NCI-H526 (cell line): ENCODE data around the gene HNRNPA1L2.
A peak's percentile ranks its signal among the peaks of the same experiment; 100 is the strongest.
"Not testable (repeated sequence)": the region's sequence is repeated elsewhere in the genome, so short reads cannot be mapped to it uniquely, and the experiment has no call there.

ENCODE experiments used
- DNase-seq, 2 experiments: peaks; one replicate each; lab custom pipeline; 2025; lab: John Stamatoyannopoulos, UW

The HNRNPA1L2 gene

GRCh38 chr13:52642131-52642530, at the start of gene HNRNPA1L2:
Gene HNRNPA1L2 (plus strand): TSS chr13:52642431. CDS start chr13:52642493, 62 bp downstream.
- no peak for DNase-seq

DNA sequence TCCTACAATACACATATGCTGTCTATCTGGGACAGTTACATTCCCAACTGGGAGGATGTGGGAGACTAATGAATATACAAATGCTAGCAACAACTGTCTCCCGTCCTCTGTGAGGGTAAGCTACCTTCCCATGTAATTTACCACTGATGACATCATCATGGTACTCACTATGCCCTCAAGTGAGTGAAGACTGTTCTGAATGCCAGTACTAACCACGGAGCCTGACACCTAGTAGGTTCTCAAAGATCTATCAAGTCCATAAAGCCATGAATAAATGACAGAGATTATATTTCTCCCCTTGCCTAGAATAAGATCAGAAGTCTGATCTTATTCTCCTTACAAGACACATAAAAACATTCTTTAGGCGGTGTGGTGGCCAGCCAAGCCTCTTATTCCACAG, 49.1 kb upstream of the HNRNPA1L2 start:
- DNase-seq = peak; percentile 28 to 53

- DNase-seq = not testable (repeated sequence)
These were observed 48.4 kb upstream of the HNRNPA1L2 start for GRCh38 chr13:52593812-52594211.

DNA sequence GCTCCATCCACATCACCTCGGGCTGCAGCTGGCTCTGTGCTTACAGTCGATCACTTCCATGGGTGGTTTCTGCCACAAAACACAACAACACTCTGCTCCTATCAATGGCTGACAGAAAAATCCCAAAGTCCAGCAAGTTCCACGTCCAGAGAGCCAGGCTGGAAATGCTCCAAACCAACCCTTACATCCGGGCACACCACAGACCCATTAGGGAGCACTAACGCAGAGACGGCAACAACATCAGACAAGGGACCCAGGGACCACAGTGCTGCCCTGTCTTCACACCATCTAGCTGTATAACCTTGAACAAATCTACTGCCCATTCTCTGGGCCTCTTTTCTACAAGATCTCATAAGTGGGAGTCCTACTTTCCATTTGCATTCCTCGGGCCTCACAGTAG, 47.9 kb upstream of the HNRNPA1L2 start:
- DNase-seq = not testable (repeated sequence)

GRCh38 chr13:52597676-52598075, 44.6 kb upstream of the HNRNPA1L2 start:
- no peak for DNase-seq

GRCh38 chr13:52599037-52599847, 43.0 kb upstream of the HNRNPA1L2 start:
- DNase-seq = peak; percentile 48 to 82

- DNase-seq = peak; percentile 48 to 82
These were observed 42.2 kb upstream of the HNRNPA1L2 start for GRCh38 chr13:52599848-52600603.

DNA sequence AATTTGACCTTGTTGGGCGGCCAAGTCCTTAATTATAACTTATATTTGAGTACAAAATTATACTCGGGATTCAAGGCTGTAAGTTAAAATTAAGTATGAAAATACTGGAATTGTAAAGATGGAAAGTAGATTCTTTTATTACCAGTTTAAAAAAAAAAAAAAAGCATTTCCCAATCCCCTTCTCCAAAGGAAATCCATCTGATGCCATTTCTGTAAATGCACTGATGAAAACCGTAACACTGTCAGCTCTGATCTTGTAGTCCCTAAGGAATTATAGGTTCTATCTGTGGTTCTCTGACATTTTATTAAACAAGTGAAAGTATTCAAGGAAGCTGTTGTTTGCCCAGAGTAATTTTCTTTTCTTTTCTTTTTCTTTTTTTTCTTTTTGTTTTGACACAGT, 41.6 kb upstream of the HNRNPA1L2 start:
- DNase-seq = peak in 1 of 2 experiments; percentile 55

- not testable (repeated sequence) for DNase-seq
These were observed 38.9 kb upstream of the HNRNPA1L2 start for GRCh38 chr13:52603316-52603715.

DNA sequence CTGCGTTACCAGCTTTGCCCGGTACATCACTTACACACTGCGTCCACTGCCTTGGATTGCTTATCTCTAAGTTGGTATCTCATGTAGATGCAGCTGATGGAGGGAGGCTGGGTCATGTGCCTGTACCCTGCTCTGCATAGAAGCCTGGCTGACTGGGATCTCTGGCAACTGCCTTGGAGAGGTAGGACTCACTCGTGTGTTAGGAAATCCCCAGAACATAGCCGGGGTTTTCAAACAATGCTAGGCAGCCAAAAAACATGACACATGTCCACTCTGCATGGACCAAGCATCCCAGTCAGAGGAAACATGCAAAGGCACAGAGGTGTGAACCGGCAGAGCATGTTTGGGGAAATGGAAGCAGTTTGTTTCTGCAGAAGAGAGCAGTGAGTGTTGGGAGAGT, 36.1 kb upstream of the HNRNPA1L2 start:
- not testable (repeated sequence) for DNase-seq

- not testable (repeated sequence) for DNase-seq
These were observed 35.4 kb upstream of the HNRNPA1L2 start for GRCh38 chr13:52606795-52607194.

DNA sequence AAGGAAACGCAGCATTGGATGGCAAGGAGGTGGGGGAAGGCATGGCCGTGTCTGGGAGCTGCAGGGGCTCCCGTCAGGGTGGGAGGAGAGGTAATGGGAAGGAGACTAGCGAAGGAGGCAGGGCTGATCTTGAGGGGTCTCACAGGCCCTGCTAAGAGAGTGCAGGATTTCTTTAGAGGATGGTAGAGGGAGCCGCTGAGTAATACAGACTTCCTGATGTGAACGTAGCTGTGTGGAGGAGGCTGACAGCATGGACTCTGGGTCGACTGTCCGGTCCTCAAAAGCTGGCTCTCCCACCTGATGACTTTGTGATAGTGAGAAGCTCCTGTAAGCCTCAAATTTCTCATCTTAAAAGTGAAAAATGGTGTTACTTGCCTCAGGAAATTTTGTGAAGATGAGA, 34.0 kb upstream of the HNRNPA1L2 start:
- peak in 1 of 2 experiments; percentile 11 for DNase-seq

DNA sequence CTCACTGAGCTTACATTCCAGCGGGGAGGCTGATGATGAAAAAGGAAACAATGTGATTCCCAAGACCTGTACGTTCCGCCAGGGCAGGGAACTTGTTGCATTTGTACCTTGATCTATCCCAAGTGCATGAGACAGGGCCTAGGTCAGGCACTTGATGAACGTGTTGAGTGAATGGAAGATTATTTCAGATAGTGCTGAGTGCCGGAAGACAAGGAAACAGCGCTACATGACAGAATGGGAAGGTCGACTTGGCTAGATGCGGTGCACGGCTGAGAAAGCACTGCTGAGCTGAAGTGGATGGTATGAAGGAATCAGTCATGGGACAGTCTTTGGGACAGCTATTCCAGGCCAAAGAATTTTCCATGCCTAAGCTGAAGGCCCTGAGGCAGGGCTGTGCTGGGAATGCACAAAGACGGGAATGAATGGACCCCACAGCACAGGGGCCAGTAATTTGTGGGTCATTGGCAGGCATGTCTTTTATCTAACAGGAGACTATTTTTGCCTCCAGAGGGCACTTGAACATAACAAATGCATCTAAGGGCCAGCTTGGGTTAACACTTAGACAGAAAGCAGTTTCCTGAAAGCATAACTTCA, 33.1 kb upstream of the HNRNPA1L2 start:
- DNase-seq = peak; percentile 57 to 69

DNA sequence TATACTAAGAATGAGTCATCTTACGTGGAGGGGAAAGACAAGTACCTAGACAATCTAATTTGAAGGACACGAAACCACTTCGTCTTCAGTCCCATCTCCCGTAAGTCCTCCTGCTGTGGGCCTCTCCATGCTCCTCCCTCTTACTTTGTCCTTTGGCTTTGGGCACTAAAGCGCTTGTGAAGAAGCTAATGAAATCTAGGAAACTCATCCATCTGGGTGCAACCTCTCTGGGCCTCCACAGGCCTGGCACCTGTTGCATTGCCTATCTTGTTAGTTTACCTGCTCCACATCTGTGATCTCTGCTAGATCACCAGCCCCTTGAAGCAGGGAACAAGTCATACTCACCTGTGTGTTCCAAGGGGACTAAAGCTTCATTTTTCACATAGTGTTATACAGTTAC, 32.1 kb upstream of the HNRNPA1L2 start:
- DNase-seq = not testable (repeated sequence)

GRCh38 chr13:52615134-52615801, 27.0 kb upstream of the HNRNPA1L2 start:
- DNase-seq = no peak

DNA sequence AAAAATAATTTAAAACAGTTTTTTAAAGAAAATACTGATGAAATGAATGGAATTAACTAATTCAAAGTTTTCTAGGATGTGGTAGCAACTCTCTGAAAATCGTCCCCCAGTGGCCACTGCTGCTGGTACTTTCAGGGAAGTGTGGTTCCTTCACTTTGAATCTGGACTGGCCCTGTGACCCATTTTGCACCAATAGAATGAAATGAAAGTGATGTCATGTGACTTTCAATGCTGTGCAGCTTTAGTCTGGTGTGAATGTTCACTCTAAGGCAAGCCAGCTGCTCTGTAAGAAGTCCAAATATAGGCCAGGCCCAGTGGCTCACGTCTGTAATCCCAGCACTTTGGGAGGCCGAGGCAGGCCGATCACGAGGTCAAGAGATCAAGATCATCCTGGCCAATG, 26.4 kb upstream of the HNRNPA1L2 start:
- DNase-seq = peak in 1 of 2 experiments; percentile 7

- peak; percentile 90 to 97 for DNase-seq
These were observed 24.9 kb upstream of the HNRNPA1L2 start for GRCh38 chr13:52617070-52618060.

DNA sequence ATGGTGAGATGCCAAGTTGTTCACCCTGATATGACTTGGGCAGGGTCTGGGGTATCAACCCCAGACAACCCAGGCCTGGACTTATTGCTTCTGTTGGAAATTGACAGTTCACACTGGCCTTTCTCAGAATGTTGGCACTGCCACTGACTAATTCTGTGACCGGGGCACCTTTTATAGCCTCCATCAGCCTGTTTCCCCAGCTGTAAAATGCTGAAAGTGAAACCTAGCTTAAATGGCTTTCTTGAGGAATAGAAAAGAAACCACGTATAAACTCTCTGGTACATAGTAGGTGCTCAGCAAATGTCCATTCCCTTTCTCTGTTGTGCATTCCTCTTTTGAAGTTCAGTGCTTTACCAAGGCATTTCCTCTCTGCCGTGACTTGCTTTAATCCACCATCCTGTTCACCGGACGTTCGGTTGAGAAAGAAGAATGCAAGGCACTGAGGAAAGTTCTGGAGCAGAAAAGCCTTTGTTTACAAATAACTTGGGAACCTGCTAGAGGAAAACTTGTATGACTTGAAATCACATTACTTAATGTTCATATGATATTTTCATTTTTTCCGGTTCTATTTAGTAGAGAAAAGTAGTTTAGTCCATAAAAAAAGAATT, 11.0 kb upstream of the HNRNPA1L2 start:
- not testable (repeated sequence) for DNase-seq

DNA sequence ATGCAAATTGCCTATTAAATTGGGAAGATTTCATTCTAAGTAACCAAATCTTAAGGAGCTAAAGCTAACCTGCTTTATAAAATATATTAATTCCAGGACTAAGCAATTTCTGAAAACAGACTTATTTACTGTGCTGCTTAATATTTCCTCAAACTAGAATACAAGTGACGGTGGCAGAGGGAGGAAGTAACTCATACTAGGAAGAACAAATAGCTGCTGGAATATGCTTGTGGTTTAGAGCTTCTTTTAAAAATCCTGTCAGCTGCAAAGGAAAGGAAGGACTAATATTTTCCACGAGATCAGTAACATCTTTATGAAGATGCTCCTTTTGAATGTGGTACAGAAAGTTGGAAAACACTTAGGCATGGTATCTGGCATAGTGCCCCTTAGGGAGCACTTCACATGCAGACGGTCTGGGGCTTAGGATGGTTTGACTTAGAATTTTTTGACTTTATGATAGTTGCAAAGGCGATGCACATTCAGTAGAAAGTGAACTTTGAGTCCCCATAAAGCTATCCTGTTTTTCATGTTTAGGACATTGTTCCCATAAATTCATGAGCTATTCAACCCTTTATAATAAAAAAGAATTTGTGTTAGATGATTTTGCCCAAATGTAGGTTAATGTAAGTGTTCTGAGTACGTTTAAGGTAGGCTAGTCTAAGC, 3.4 kb upstream of the HNRNPA1L2 start:
- DNase-seq = no peak

DNA sequence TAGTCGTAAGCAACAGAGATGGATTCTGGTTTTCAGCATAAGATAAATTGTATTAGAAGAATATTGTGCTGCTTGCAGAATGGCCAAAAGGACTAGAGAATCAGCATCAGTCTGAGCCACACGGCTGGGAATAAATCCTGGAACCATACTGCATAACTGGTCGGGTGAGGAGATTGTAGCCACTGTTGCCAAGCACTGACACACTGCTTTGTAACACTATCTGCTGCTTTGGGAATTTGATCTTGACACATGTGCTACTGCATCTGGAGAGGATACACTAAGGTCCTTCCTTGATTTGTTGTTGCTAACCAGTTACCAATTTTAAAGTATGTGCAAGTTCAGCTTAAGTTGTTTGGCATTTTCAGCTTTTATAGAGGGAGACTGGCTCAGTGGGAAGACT, 1.9 kb downstream of the HNRNPA1L2 start:
- DNase-seq = peak; percentile 12 to 51
